GM20000 (cell line): Measurements from ENCODE around the gene REPS2.

Experiments
- DNase-seq: peaks from one replicate; pipeline ENCODE4 v3.0.0; 2012; ENCODE audit warnings: low spot score
- CTCF ChIP-seq: IDR thresholded peaks from 2 replicates; pipeline ENCODE4 v1.5.1; 2012; ENCODE audit warnings: mild to moderate bottlenecking, control low read depth; ENCODE audit errors: extremely low read depth, missing control alignments

The REPS2 gene

GRCh38 chrX:17081968-17082367 is 135.5 kb downstream of the REPS2 start:
- DNase-seq: no peak
- no peak for TF ChIP-seq CTCF

GRCh38 chrX:17082831-17083230 is 136.4 kb downstream of the REPS2 start:
- DNase-seq: no peak
- TF ChIP-seq CTCF: no peak

- no peak for DNase-seq
- TF ChIP-seq CTCF: no peak
Measured at GRCh38 chrX:17086317-17086716, 139.9 kb downstream of the REPS2 start.

GRCh38 chrX:17095161-17095560 is 148.7 kb downstream of the REPS2 start:
- no peak for TF ChIP-seq CTCF
- no peak for DNase-seq

GRCh38 chrX:17098516-17099247 is 152.2 kb downstream of the REPS2 start:
- TF ChIP-seq CTCF: no peak
- DNase-seq: no peak

- no peak for TF ChIP-seq CTCF
- DNase-seq: no peak
Measured at GRCh38 chrX:17104433-17104832, 158.0 kb downstream of the REPS2 start.

GRCh38 chrX:17120816-17121215 is 174.4 kb downstream of the REPS2 start:
- no peak for DNase-seq

More at GRCh38 chrX:17120816-17121215, 174.4 kb downstream of the REPS2 start:
- no peak for TF ChIP-seq CTCF
